ENCODE data around the gene ABHD12B.

Gene ABHD12B

GRCh38 chr14:50834802-50835276, 37.0 kb upstream of the ABHD12B start:
- peak overlapping the region; percentile 35 for H3K27ac ChIP-seq (replicated peaks)
- H3K27me3 ChIP-seq (ENCODE audit: insufficient read depth, poor library complexity, severe bottlenecking), result no peaks in the 10 kb centered on the region
- no peak overlapping the region for H3K4me3 ChIP-seq (replicated peaks; ENCODE audit: insufficient read depth, low read length)
- DNase-seq (ENCODE audit: low read depth in 1 of 2, low spot score in 1 of 2), result no peak
- TF ChIP-seq REST (IDR thresholded peaks at IDR 0.05; ENCODE audit: insufficient replicate concordance, low read depth) (no peak), SPI1 (IDR thresholded peaks at IDR 0.05; ENCODE audit: borderline replicate concordance, low read depth) (no peak), POLR2AphosphoS5 (IDR thresholded peaks at IDR 0.05; ENCODE audit: low read depth) (no peak)

- DNase-seq (ENCODE audit: low read depth in 1 of 2, low spot score in 1 of 2), result peak in 1 of 2 experiments; percentile 64
- Histone ChIP-seq H3K27ac (replicated peaks) (peak overlapping the region; percentile 35), H3K4me3 (replicated peaks; ENCODE audit: insufficient read depth, low read length) (no peak overlapping the region), H3K27me3 (ENCODE audit: insufficient read depth, poor library complexity, severe bottlenecking) (no peaks in the 10 kb centered on the region)
- TF ChIP-seq CTCF (IDR thresholded peaks at IDR 0.05; ENCODE audit: insufficient read depth, low read length) (no peak), REST (IDR thresholded peaks at IDR 0.05; ENCODE audit: insufficient replicate concordance, low read depth) (no peak), SPI1 (IDR thresholded peaks at IDR 0.05; ENCODE audit: borderline replicate concordance, low read depth) (peak; percentile 20; the same call in 1 of the 2 replicates)
Measured at GRCh38 chr14:50835280-50835679, 36.6 kb upstream of the ABHD12B start.

- TF ChIP-seq SPI1 (IDR thresholded peaks at IDR 0.05; ENCODE audit: borderline replicate concordance, low read depth) (no peak), CTCF (IDR thresholded peaks at IDR 0.05; ENCODE audit: insufficient read depth, low read length) (no peak), GABPA (IDR thresholded peaks at IDR 0.05; ENCODE audit: low read depth) (no peak), POLR2AphosphoS5 (IDR thresholded peaks at IDR 0.05; ENCODE audit: low read depth) (no peak), REST (IDR thresholded peaks at IDR 0.05; ENCODE audit: insufficient replicate concordance, low read depth) (no peak)
- Histone ChIP-seq H3K4me3 (replicated peaks; ENCODE audit: insufficient read depth, low read length) (no peak overlapping the region), H3K27me3 (ENCODE audit: insufficient read depth, poor library complexity, severe bottlenecking) (no peaks in the 10 kb centered on the region), H3K27ac (replicated peaks) (no peak overlapping the region)
- no peak for DNase-seq (ENCODE audit: low read depth in 1 of 2, low spot score in 1 of 2)
Measured at GRCh38 chr14:50836515-50836914, 35.3 kb upstream of the ABHD12B start.

Measured in HL-60 (cell line).